HG02798 (cell line): ENCODE measurements around the gene RNF115.
A peak's percentile ranks its signal among the peaks of the same experiment; 100 is the strongest.
"Not testable (repeated sequence)": the region's sequence is repeated elsewhere in the genome, so short reads cannot be mapped to it uniquely, and the experiment has no call there.

Source experiments
- ATAC-seq: cut with Tn5 transposase; IDR thresholded peaks from one replicate; pipeline ENCODE4 v1.9.1; 2021; ENCODE audit warnings: mild to moderate bottlenecking; ENCODE audit not compliant: unreplicated experiment, poor library complexity

RNF115 gene

DNA sequence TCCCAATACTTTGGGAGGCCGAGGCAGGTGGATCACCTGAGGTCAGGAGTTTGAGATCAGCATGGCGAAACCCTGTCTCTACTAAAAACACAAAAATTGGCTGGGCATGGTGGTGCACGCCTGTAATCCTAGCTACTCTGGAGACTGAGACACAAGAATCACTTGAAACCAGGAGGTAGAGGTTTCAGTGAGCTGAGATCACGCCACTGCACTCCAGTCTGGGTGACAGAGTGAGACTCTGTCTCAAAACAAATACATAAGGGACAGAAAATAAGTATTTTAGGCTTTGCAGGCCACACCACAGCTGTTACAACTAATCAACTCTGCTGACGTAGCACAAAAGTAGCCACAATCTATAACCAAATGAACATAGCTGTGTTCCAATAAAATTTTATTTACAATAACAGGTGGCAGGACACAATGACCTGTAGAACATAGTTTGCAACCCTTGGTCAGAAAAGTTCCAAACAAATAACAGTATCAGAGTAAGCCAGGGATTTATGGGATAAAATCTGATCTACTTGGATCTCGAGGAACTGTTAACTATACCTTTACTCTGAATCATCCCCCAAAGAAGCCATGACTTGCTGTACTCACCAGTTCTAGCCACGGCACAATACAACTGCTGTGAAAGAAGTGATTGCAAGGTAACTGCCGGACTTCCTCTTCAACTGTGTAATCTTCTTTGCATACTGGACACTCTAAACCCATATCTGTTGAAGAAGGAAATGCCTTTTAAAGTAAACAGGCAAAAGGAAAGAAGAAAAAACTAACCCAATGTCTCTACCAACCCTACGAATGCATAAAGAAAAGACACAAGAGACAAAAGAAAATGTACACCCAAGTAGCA is 76.3 kb downstream of the RNF115 start:
- no peak for ATAC-seq

DNA sequence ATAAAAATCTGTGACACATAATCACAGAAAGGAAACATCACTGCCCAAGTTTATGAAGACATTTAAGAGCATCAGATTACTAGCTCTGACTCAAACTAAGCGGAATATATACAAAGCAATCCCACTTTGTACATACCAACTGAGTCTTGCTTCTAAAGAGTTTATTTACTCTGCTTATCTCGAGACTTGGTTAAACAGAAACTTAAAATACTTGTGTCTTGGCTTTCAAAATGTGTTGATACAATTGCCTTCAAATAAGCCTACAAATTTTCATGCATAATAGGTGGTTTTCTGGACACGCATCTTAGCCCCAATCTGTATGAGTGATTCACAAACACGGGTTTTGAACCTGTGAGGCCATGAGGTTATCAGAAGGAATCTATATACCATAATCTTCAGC is 83.6 kb downstream of the RNF115 start:
- ATAC-seq: no peak

- no peak for ATAC-seq
These were observed 87.7 kb downstream of the RNF115 start for GRCh38 chr1:145736191-145736590.

- ATAC-seq: no peak
These were observed 93.0 kb downstream of the RNF115 start for GRCh38 chr1:145730900-145731299.

DNA sequence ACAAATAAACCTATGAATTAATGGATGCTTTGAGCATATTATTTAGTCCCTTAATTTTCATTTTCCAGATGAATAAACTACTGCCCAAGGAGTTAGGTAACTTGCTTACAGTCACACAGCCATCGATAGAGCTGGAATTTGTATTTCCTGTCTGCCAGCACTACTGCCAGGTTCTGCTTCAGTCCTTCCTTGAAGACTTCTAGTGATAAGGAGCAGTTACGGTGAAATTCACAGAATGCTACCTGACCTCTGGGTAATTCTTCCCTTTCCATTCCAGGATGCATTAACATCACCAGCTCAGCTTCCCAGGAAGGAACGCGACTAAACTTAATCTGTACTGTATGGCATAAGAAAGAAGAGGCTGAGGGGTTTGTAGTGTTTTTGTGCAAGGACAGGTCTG is 93.4 kb downstream of the RNF115 start:
- no peak for ATAC-seq

DNA sequence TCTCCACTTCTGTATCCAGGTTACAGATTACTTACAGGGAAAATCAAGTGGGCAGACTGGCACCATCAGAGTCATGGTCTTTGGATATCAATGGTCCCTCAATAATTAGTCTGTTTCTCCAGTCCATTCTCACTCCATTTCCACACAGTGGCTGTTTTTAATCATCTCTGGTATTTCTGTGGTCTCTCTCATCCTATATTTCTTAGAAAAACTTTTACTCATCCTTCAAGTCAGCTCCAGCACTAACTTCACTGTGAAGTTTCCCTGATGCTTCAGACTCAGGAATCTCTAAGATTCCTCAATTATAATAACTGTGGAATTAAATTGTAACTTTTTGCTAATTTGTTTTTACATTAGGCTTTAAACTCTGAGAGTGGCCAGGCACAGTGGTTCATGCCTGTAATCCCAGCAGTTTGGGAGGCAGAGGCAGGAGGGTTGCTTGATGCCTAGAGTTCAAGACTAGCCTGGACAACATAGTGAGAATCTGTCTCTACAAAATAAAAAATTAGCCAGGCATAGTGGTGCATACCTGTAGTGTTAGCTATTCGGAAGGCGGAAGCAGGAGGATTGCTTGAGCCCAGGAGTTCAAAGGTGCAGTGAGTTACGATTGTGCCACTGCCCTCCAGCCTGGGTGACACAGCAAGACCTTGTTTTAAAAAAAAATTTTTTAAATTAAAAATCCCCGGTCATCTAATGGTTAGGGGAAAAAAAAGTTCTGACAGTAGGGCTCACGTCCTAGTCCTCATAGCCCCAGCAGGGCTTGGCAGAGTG is 94.0 kb downstream of the RNF115 start:
- no peak for ATAC-seq

DNA sequence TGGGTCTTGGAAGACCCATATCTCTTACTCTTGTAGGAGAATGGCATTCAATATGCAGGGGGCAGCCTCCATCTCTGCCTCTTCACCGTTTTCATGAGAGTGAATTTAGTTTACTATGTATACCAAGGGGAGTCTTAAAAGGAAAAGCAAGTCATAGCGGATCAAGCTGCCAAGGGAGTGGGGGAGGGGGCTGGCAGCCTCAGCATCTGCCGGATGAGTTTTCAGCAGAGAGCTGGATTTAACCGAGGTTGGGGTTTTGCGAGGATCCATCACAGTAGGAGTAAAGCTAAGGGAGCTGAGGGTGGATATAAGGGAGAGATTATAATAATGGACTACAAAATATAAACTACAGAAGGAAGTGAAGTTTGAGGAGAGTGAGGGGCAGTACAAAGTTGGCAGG is 94.7 kb downstream of the RNF115 start:
- ATAC-seq: no peak

- ATAC-seq: not testable (repeated sequence)
These were observed 97.7 kb downstream of the RNF115 start for GRCh38 chr1:145726193-145726592.

DNA sequence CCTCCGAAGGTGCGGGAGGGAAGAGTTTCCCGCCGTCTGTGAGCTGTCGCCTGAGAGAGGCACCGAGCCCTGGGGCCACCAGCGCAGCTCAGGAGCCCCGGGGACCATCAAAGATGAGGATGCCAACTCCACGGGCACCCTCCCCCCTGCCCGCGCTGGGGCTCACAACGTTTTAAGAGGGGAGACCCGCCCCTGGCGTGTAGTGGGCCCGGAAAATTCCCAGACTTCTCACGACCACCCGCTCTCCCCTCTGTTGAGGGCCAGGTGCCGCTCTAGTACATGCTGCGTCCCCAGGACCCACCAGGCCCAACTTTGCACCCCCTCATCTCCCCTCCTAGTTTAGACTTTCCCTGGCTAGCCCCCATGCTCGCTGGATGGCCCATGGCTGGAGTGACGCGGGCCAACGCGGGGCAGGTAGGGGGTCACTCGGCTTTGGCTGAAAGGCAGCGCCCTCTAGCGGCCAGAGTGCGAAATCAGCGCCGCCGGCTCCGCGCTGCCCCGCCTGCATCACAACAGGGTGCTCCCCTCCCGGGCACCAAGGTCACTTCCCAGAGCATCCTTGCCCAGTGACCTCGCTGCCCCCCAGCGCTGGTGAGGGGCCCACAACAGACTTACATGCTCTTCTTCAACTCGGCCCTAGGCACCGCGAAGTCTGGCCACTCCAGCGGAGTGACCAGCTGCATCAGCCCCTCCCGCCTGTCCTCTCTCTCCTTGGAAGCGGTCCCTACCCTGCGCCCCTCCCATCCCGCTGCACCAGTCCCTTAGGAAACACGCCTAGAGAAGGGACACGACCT is 102.8 kb downstream of the RNF115 start:
- ATAC-seq: peak; percentile 81

DNA sequence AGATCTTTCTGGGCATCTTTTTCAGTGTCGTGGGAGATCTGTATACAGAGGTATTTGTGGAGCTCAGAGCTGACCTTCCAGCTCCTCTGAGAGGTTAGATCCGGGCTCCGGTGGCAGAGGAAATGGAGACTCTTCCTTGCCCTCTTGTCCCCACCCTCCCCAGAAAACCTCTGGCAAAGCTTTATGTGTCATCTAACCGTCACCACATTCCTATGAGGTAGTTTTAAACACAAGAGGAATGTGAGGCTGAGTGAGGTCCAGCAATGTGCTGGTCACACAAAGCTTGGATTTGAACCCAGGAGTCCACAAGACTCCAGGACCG is 103.4 kb downstream of the RNF115 start:
- ATAC-seq: no peak

DNA sequence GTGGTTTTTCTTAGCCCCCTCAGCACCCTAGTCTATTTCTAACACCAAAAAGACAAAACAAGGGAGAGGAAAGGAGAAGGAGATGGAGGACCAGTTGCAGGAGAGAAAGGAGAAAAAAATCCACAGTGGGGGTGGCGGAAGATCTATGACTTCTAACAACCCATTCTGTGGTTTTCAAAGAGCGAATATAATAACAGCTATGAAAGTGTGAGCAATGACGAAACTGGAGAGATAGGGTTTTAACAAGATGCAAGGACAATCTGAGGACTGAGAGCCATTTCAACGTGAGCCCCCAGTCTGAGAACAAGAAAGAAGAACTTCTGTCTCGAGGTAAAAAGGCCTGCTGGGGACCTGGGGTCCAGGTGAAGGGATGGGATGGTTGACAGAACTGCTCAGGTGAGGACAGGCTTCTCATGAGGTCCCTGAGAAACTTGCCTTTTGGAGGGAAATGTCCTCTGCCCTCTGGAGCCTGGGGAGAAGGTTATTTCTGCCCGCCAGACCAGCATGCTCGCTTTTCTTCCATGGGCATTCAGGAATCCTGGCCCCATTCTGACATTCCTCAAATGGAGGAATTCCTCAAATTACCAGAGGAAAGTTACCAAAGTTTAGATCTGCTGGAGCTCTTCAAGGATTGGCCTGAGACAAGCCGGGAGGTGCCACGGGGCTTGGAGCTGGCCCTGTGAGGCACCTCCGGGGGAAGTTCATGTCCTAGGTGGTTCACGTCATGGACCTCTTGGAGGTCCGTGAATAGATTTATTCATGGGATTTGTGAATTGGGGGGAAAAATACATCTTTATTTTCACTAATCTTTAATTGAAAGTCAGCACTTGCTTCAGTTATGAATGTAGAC is 104.4 kb downstream of the RNF115 start, which contains the start of gene CD160:
Gene CD160, plus strand, starts transcription at position 270 of the 850 bp plus-strand sequence. CDS start 8,829 bp downstream, outside the sequence.
- ATAC-seq: no peak

GRCh38 chr1:145718465-145718864 is 105.4 kb downstream of the RNF115 start:
- not testable (repeated sequence) for ATAC-seq

- no peak for ATAC-seq
These were observed 106.1 kb downstream of the RNF115 start for GRCh38 chr1:145717833-145718232.

- ATAC-seq: no peak
These were observed 107.1 kb downstream of the RNF115 start for GRCh38 chr1:145716641-145717345.

GRCh38 chr1:145714524-145715111 is 109.3 kb downstream of the RNF115 start:
- no peak for ATAC-seq

- ATAC-seq: no peak
These were observed 112.7 kb downstream of the RNF115 start for GRCh38 chr1:145711213-145711651.

DNA sequence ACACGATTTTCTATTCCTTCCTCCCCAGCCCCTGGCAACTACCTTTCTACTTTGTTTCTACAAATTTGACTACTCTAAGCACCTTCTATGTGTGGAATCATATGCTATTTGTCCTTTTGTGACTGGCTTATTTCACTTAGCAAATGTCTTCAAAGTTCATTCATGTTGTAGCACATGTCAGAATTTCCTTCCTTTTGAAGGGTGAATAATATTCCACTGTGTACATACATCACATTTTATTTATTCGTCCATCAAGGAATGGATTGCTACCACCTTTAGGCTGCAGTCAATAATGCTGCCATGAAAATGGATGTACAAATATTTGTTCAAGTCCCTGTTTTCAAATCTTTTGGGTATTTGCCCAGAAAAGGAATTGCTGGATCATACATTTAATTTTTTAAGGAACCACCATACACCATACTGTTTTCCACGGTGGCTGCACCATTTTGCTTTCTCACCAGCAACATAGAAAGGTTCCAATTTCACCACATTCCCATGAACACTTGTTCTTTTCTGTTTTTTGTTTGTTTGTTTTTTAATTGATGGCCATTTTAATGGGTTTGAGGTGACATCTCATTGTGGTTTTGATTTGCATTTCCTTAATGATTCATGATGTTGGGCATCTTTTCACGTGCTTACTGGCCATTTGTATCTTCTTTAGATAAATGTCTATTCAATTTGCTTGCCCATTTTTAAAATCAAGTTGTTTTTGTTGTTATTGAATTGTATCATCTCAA is 113.4 kb downstream of the RNF115 start:
- ATAC-seq: no peak

DNA sequence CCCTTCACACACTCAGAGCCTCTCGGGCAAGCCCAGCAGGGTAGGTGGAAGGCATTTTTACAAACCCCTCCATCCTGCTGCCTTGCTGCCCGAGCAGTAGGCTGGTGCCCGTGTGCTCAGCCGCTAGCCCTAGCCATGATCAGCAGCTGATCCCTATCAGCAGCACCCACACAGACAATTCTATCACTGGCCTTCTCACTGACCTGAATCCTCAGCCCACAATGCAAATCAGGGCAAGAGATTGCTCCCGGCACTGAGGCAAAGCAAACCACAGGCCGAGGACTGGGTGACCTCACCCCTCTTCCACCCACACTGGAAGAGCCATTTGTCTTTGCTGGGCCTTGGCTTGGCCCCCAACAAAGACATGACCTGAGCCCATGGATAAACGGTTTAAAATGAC is 115.8 kb downstream of the RNF115 start:
- no peak for ATAC-seq
